Peyer's patch (tissue), 4 donors: ENCODE measurements around the gene RARG.

ENCODE experiments used
- CTCF ChIP-seq, 6 experiments: fragments of 450-650 bp in 4 of 6; fragments of 200-600 bp in 2 of 6; sonication (generic) in 1 of 6; IDR thresholded peaks; one replicate each; pipeline ENCODE4 v1.5.1; 2017 to 2019; ENCODE audit warnings: antibody characterized with exemption in 6 of 6, mild to moderate bottlenecking in 3 of 6, moderate library complexity in 1 of 6
- POLR2A ChIP-seq, 2 donors: fragments of 450-650 bp; IDR thresholded peaks; one replicate each; pipeline ENCODE4 v1.5.1; 2017; ENCODE audit warnings: antibody characterized with exemption in 2 of 2, mild to moderate bottlenecking in 2 of 2, moderate library complexity in 2 of 2

GRCh38 chr12:53180220-53180930 is 51.6 kb downstream of the RARG start, which contains the start of the genes CSAD and ZNF740:
- TF ChIP-seq CTCF (IDR thresholded peaks at IDR 0.05), result peak in 1 of 6 experiments; percentile 5
- peak; percentile 72 to 81 for TF ChIP-seq POLR2A (IDR thresholded peaks at IDR 0.05)
